GM18868 (cell line): ENCODE data around the gene COL1A1.

ENCODE experiments used
- ATAC-seq: cut with Tn5 transposase; IDR thresholded peaks from one replicate; pipeline ENCODE4 v1.9.1; 2021; ENCODE audit warnings: mild to moderate bottlenecking, moderate library complexity; ENCODE audit not compliant: unreplicated experiment

The COL1A1 gene

DNA sequence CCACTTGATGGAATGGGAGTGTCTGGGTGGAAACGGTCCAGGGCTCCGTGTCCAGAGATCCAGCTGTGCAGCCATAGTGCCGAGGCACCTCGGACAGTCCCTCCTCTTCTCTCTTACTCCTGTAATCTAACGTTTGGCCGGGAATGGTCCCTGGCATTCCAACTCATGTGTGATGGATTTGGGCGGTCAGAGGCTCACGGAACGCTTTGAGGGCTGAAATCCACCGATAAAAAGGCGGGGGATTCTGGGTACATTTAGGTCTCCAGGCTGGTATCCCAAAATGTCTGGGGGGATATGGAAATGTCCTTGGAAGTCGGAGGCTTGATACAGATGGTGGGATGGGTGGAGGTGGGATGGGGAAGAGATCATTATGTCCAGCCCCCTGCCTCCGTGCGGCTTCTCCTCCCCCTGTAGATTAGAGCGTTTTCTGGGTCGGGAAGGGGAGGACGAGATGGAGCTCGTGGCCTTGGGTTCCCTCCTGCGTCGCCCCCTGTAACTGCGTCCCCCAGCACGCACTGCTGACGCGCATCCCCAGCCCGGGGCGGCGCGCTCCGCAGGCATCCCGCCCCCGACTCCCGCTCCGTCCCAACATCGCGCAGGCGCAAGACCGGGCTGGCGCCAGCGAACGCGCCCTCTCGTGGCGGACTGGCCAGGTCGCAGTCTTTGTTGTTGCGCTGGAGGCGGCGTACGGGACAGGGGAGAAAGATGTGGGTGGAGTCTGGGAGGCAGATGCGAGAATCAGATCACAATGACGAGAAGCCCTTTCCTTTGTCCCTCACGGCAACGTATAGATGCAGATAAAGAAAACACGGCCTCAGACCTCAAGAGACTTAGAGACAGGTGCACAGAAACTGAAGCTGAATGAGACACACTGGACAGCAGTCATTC, 40.2 kb downstream of the COL1A1 start:
- ATAC-seq, result peak; percentile 80

GRCh38 chr17:50157891-50158290, 43.5 kb downstream of the COL1A1 start:
- ATAC-seq, result no peak

- no peak for ATAC-seq
These were observed 46.2 kb downstream of the COL1A1 start for GRCh38 chr17:50155115-50155819.

GRCh38 chr17:50154604-50155003, 46.8 kb downstream of the COL1A1 start:
- ATAC-seq, result no peak

DNA sequence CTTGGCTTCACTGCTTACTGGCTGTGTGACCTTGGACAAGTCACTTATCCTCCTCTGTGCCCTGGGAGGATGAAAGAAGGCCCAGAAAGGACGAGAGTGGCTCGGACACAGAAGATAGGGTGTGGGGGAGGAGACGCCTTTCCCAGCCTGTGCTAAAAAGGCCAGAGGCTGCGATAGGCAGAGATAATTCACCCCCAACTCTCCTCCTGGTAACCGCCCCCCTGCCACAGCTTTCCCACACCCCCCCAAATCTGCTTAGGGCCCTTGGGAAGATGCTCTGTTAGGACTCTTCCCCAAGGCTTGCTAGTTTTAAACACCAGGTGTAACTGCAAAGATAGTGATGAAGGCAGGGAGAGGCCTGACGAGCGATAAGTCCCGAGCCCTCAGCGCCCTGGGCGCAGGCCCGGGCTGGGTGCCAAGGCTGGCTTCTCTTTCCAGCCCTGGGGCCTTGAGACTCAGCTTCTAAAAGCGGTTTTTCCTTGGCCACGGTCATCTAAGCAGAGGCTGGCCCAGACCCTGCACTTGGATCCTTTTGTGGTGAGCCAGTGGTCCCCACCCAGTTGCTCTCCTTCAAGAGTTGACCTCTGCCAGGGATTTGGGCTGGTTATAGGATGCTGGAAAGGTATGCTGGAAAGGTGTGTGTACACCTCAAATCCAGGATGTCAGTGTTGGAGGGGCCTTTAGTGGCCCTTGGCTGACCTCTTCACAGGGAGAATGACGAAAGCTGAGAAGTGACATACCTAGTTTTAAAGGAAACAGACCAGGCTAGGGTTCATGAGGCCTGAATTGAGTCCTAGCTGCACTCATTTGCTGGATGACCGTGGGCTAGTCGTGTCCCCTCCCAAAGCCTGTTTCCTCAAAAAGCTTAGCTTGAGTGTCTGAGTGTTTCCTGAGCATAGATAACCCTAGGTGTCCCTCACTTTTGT, 47.5 kb downstream of the COL1A1 start:
- no peak for ATAC-seq

GRCh38 chr17:50152736-50153135, 48.7 kb downstream of the COL1A1 start:
- no peak for ATAC-seq

- peak; percentile 19 for ATAC-seq
These were observed 49.4 kb downstream of the COL1A1 start for GRCh38 chr17:50151937-50152547.

DNA sequence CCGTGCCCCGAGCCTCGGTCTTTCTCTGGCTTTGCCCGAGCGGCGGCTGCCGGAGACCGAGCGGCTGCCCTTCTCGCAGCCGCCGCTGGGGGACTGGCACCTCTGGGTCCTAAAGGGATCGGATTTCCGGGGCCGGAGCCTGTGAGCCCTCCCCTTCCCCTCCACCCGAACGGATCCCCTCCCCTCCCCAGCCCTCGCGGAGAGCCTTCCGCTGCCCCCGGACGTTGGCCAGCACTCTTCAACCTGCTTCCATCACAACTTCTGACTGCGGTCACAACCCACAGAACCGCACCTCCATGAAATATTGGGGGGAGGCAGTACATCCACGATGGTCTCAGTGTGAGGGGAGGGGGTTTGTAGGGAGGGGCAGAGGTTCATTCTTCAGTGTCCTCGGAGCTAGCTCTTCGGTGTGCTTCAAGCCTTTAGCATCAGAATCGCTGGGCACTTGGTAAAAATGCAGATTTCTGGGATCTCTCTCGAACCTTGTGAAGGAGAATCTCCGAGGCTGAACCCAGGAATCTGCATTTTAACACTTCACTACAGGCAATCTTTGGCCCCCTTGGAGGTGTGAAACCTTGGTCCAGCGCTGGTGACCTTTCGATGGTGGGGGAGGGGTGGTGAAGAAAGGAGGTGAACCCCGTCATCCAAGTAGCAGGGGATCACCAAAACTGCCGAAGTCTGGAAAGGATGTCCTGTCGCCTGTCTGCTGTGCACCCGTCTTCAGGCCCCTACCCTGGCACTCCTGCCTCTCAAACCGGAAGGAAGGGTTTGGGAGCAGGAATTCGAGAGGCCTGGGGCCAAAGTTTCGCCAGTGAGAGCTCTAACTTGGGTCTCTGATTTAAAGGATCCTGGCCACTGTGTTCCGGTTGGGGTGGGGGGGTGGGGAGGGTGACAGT, 50.1 kb downstream of the COL1A1 start:
- peak; percentile 41 for ATAC-seq

- no peak for ATAC-seq
These were observed 50.9 kb downstream of the COL1A1 start, which contains the start of gene PPP1R9B for GRCh38 chr17:50150354-50151040. Gene PPP1R9B (minus strand): TSS chr17:50150677. CDS start chr17:50150513, 164 bp downstream.

- no peak for ATAC-seq
These were observed 51.7 kb downstream of the COL1A1 start for GRCh38 chr17:50149417-50150353.

DNA sequence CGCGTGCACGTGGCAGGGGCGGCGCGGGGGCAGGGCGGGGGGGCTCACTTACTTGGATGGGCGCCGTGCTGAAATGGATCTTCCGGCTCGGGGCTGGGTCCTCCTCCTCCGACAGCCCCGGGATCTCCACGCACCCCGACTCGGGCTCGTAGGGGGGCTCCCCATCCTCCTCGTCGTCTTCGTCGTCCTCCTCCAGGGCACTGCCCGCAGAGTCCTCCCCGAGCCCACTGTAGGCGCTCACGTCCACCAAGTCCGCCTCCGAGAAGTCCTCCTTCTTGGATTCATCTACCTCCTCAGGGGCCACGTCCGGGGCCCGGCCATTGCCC, 52.4 kb downstream of the COL1A1 start:
- no peak for ATAC-seq

DNA sequence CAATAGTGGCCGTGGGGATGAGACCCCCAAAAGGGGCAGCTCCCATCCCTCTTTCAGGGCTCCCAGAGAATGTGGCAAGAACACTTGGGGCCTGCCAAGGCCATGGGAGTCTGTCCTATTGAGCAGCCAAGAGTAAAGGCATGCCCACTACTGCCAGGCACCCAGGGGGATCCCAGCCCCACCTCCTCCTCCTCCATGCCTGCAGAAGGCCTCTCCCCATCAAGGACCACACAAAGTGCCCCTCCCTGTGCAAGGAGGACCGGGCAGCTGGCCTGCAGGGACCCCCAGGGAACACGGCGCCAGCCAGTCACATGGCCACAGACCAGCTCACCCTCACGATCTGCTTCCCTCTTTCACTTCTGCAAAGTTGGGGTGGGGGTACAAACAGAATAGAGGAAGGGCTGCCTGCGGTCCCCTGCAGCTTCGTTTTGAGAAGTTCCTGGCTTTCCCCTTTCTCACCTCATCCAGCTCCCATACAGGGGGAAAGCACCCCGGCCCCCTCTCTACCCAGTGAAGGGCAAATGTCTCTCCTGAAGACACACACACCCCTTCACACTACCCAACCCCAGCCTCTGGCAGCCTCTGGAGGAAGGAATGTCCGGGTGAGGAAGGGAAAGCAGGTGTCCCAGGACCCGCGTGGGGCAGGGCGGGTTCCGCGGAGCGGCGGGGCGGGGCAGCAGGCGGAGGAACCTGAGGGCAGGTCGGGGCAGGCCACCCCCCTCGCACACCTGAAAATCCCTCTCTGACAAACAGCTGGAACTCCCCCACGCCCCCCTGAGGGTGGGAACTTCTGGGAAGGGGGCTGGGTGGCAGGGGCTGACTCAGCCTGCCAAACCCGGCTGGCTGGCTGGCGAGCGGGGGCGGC, 53.0 kb downstream of the COL1A1 start:
- peak; percentile 47 for ATAC-seq

GRCh38 chr17:50147841-50148225, 53.6 kb downstream of the COL1A1 start:
- ATAC-seq, result peak; percentile 1

GRCh38 chr17:50146927-50147665, 54.3 kb downstream of the COL1A1 start:
- no peak for ATAC-seq

- ATAC-seq, result no peak
These were observed 55.1 kb downstream of the COL1A1 start for GRCh38 chr17:50146230-50146926.
